Gastroesophageal sphincter (tissue), 4 donors: ENCODE measurements around the gene MTG2. TPM values are rescaled to one million over a fixed set of nuclear protein-coding genes. Genes with fewer than 3 reads are reported as not detected.
A peak's percentile ranks its signal among the peaks of the same experiment; 100 is the strongest.

Experiments used
- ATAC-seq: fragments of 150-250 bp; one replicate; pipeline ENCODE4 v1.9.1; 2016; ENCODE audit warnings: mild to moderate bottlenecking, moderate library complexity
- H3K27ac ChIP-seq, 4 donors: fragments of 200-600 bp; sonication (generic) in 3 of 4; 1 replicate in 3 of 4; 2 replicates in 1 of 4; pipeline ENCODE4 v1.5.1; 2016 to 2019
- H3K27me3 ChIP-seq: fragments of 200-600 bp; sonication (generic); one replicate; pipeline ENCODE4 v1.5.1; 2019
- H3K36me3 ChIP-seq, 2 donors: fragments of 200-600 bp; sonication (generic); one replicate each; pipeline ENCODE4 v1.5.1; 2019; ENCODE audit warnings: control low read depth in 1 of 2
- H3K4me1 ChIP-seq, 3 donors: fragments of 200-600 bp; sonication (generic); 1 replicate in 2 of 3; 2 replicates in 1 of 3; pipeline ENCODE4 v1.5.1; 2016 to 2019; ENCODE audit warnings: control low read depth in 2 of 3
- H3K4me3 ChIP-seq, 2 donors: fragments of 200-600 bp; sonication (generic); one replicate each; pipeline ENCODE4 v1.5.1; 2019; ENCODE audit warnings: mild to moderate bottlenecking in 1 of 2, moderate library complexity in 1 of 2
- H3K9me3 ChIP-seq, 3 donors: fragments of 200-600 bp; sonication (generic); one replicate each; pipeline ENCODE4 v1.5.1; 2017 to 2019; ENCODE audit warnings: control low read depth in 2 of 3
- CTCF ChIP-seq, 4 experiments: fragments of 200-600 bp in 2 of 4; fragments of 450-650 bp in 2 of 4; sonication (generic) in 1 of 4; IDR thresholded peaks; one replicate each; pipeline ENCODE4 v1.5.1; 2017 to 2019; ENCODE audit warnings: antibody characterized with exemption in 4 of 4, mild to moderate bottlenecking in 2 of 4, moderate library complexity in 2 of 4
- EP300 ChIP-seq: sonication (generic); formaldehyde crosslinking; IDR thresholded peaks from one replicate; pipeline ENCODE4 v1.6.1; 2017; ENCODE audit warnings: antibody characterized with exemption, mild to moderate bottlenecking
- POLR2A ChIP-seq, 2 donors: fragments of 450-650 bp; IDR thresholded peaks; one replicate each; pipeline ENCODE4 v1.6.1; 2017; ENCODE audit warnings: antibody characterized with exemption in 2 of 2, mild to moderate bottlenecking in 2 of 2, moderate library complexity in 1 of 2
- POLR2AphosphoS5 ChIP-seq: sonication (generic); formaldehyde crosslinking; IDR thresholded peaks from one replicate; pipeline ENCODE4 v1.6.1; 2017; ENCODE audit warnings: antibody characterized with exemption
- WGBS, 2 donors: methylation state at CpG; one replicate each; pipeline ENCODE4 v1.1.5; 2018; ENCODE audit warnings: low coverage in 1 of 2; 5-methylcytosine and 5-hydroxymethylcytosine counted together
- total RNA-seq, 4 donors: library from RNA; depleted of rRNA; stranded (reverse); fragments of >200 nt; gene quantifications; one replicate each; pipeline ENCODE4 v1.1.0, GENCODE V29; 2016

MTG2 gene
- total RNA-seq, 4 donors from 2014 or later = 23.7 to 31.3 (median 30.2) TPM

DNA sequence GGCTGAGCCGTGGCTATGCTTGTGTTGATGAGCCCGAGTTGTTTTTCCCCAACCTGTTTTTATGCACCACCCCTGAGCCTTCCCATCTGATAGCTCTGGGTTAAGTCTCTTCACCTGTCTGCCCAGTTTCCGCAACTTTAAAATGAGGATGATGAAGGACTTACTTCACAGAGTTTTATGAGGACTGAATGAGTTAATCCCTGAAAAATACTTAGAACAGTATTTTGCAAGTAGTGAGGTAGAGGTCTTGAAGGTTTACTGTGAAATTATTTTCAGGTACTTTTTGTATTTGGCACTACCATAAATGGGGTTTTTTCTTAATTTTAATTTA lies 3.2 kb downstream of the MTG2 start:
- WGBS, 2 donors = 67 to 70% methylated on average over 3 of the region's 3 CpGs
- no peak for ATAC-seq
- Histone ChIP-seq H3K4me3 (no peak overlapping the region), H3K9me3 (no peaks in the 10 kb centered on the region), H3K36me3 (peaks cover 0 to 24% of the 10 kb centered on the region in 2 donors), H3K4me1 (peaks cover 0 to 50% (median 7%) of the 10 kb centered on the region in 3 donors), H3K27ac (no peak overlapping the region), H3K27me3 (no peaks in the 10 kb centered on the region)
- TF ChIP-seq EP300 (no peak), CTCF (IDR thresholded peaks at IDR 0.05) (no peak), POLR2AphosphoS5 (no peak), POLR2A (IDR thresholded peaks at IDR 0.05) (no peak)

GRCh38 chr20:62186887-62187866 lies 4.3 kb downstream of the MTG2 start:
- no peaks in the 10 kb centered on the region for H3K27me3 ChIP-seq
- 74% methylated on average over 12 to 13 of the region's 13 CpGs for WGBS, 2 donors
- H3K36me3 ChIP-seq = peaks cover 0 to 36% of the 10 kb centered on the region in 2 donors
- peaks cover 0 to 42% (median 7%) of the 10 kb centered on the region in 3 donors for H3K4me1 ChIP-seq
- H3K4me3 ChIP-seq = no peak overlapping the region
- no peak for ATAC-seq
- no peaks in the 10 kb centered on the region for H3K9me3 ChIP-seq
- H3K27ac ChIP-seq = peak overlapping the region in 1 of 4 donors; percentile 19
- no peak for TF ChIP-seq CTCF (IDR thresholded peaks at IDR 0.05)
- no peak for TF ChIP-seq POLR2AphosphoS5
- no peak for TF ChIP-seq EP300
- TF ChIP-seq POLR2A (IDR thresholded peaks at IDR 0.05) = no peak

- no peaks in the 10 kb centered on the region for H3K9me3 ChIP-seq
- peaks cover 0 to 13% (median 0%) of the 10 kb centered on the region in 3 donors for H3K4me1 ChIP-seq
- ATAC-seq = no peak
- TF ChIP-seq CTCF (IDR thresholded peaks at IDR 0.05) (no peak), POLR2A (IDR thresholded peaks at IDR 0.05) (no peak), EP300 (no peak), POLR2AphosphoS5 (no peak)
- WGBS, 2 donors = 71 to 89% methylated on average over 7 to 15 of the region's 25 CpGs
- no peak overlapping the region for H3K27ac ChIP-seq
- no peaks in the 10 kb centered on the region for H3K27me3 ChIP-seq
- H3K4me3 ChIP-seq = no peak overlapping the region
- H3K36me3 ChIP-seq = peaks cover 0 to 67% of the 10 kb centered on the region in 2 donors
Observed at GRCh38 chr20:62190639-62191411, 8.0 kb downstream of the MTG2 start.

GRCh38 chr20:62191781-62192559 lies 9.1 kb downstream of the MTG2 start:
- H3K27ac ChIP-seq = no peak overlapping the region
- H3K9me3 ChIP-seq = no peaks in the 10 kb centered on the region
- peaks cover 0 to 8% (median 0%) of the 10 kb centered on the region in 3 donors for H3K4me1 ChIP-seq
- no peak for TF ChIP-seq POLR2A (IDR thresholded peaks at IDR 0.05)
- TF ChIP-seq EP300 = no peak
- H3K27me3 ChIP-seq = no peaks in the 10 kb centered on the region
- ATAC-seq = no peak
- peaks cover 0 to 77% of the 10 kb centered on the region in 2 donors for H3K36me3 ChIP-seq
- 60 to 67% methylated on average over 1 to 3 of the region's 14 CpGs for WGBS, 2 donors
- no peak overlapping the region for H3K4me3 ChIP-seq

DNA sequence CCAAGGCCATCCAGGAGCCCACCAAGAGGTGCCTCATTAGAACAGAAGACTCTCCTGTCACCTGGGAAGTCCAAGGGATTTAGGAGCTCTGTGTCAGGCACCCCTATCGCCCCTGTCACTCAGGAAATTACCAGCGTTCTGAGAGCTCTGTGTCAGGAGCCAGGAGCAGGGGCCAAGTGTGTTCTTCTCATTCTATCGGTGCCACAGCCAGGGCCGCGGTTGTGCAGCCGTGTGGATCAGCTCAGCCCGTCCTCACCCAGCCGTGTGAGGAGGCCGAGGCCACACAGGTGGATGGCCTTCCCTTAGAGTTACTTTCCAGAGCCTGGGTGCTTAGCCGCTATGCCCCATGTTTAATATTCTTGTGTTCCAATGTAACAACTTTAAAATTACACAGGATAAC lies 9.8 kb downstream of the MTG2 start:
- ATAC-seq = no peak
- WGBS, 2 donors = no CpG with 5 or more reads among the region's 10 CpGs
- Histone ChIP-seq H3K9me3 (no peaks in the 10 kb centered on the region), H3K4me1 (peaks cover 0 to 1% (median 0%) of the 10 kb centered on the region in 3 donors), H3K27ac (no peak overlapping the region), H3K4me3 (no peak overlapping the region), H3K36me3 (peaks cover 0 to 84% of the 10 kb centered on the region in 2 donors), H3K27me3 (no peaks in the 10 kb centered on the region)
- TF ChIP-seq CTCF (IDR thresholded peaks at IDR 0.05) = no peak
- no peak for TF ChIP-seq POLR2A (IDR thresholded peaks at IDR 0.05)
- TF ChIP-seq POLR2AphosphoS5 = no peak
- no peak for TF ChIP-seq EP300
